GM23248 (cell line): ENCODE results near the gene PLS3. TPM values are rescaled to one million over a fixed set of nuclear protein-coding genes. Genes with fewer than 3 reads are reported as not detected.

Experiments
- DNase-seq: peaks from one replicate; pipeline ENCODE4 v3.0.0-alpha.2; 2015
- H2AFZ ChIP-seq: fragments of 200-600 bp; sonication (generic); 2 replicates; pipeline ENCODE4 v1.6.1; 2016; ENCODE audit warnings: antibody characterized with exemption
- H3F3A ChIP-seq: fragments of 200-600 bp; sonication (generic); 2 replicates; pipeline ENCODE4 v1.6.1; 2016; ENCODE audit warnings: mild to moderate bottlenecking, antibody characterized with exemption, mixed run types; ENCODE audit not compliant: insufficient read depth
- H3K27ac ChIP-seq: fragments of 200-600 bp; sonication (generic); 2 replicates; pipeline ENCODE4 v1.5.1; 2016; ENCODE audit warnings: mild to moderate bottlenecking
- H3K27me3 ChIP-seq: fragments of 200-600 bp; sonication (generic); replicated peaks from 2 replicates; pipeline ENCODE4 v1.6.1; 2016; ENCODE audit warnings: mild to moderate bottlenecking; ENCODE audit not compliant: insufficient read depth
- H3K36me3 ChIP-seq: fragments of 200-600 bp; sonication (generic); 2 replicates; pipeline ENCODE4 v1.6.1; 2016; ENCODE audit warnings: low read depth, mild to moderate bottlenecking
- H3K4me1 ChIP-seq: fragments of 200-600 bp; sonication (generic); 2 replicates; pipeline ENCODE4 v1.6.1; 2016; ENCODE audit warnings: mild to moderate bottlenecking; ENCODE audit not compliant: insufficient read depth
- H3K4me2 ChIP-seq: fragments of 200-600 bp; sonication (generic); one replicate; pipeline ENCODE4 v1.6.1; 2016; ENCODE audit warnings: mild to moderate bottlenecking; ENCODE audit not compliant: unreplicated experiment
- H3K4me3 ChIP-seq: fragments of 200-600 bp; sonication (generic); 2 replicates; pipeline ENCODE4 v1.5.1; 2016; ENCODE audit warnings: mild to moderate bottlenecking
- H3K79me2 ChIP-seq: fragments of 200-600 bp; sonication (generic); 2 replicates; pipeline ENCODE4 v1.6.1; 2016; ENCODE audit warnings: mild to moderate bottlenecking; ENCODE audit not compliant: insufficient read depth
- H3K9ac ChIP-seq: fragments of 200-600 bp; sonication (generic); 2 replicates; pipeline ENCODE4 v1.6.1; 2016; ENCODE audit warnings: mild to moderate bottlenecking
- H3K9me2 ChIP-seq: fragments of 200-600 bp; sonication (generic); 2 replicates; pipeline ENCODE4 v1.6.1; 2016; ENCODE audit warnings: mixed run types, mild to moderate bottlenecking, moderate library complexity; ENCODE audit not compliant: insufficient read depth
- H3K9me3 ChIP-seq: fragments of 200-600 bp; sonication (generic); one replicate; pipeline ENCODE4 v1.6.1; 2017; ENCODE audit warnings: low read depth
- H4K20me1 ChIP-seq: fragments of 200-600 bp; sonication (generic); 2 replicates; pipeline ENCODE4 v1.6.0; 2016; ENCODE audit not compliant: insufficient read depth
- EZH2 ChIP-seq: fragments of 200-600 bp; sonication (generic); IDR thresholded peaks from 2 replicates; pipeline ENCODE4 v1.6.1; 2018; ENCODE audit warnings: antibody characterized with exemption, mild to moderate bottlenecking; ENCODE audit not compliant: insufficient read depth, poor library complexity, severe bottlenecking
- EZH2phosphoT487 ChIP-seq: fragments of 200-600 bp; sonication (generic); IDR thresholded peaks from 2 replicates; pipeline ENCODE4 v1.6.1; 2018; ENCODE audit warnings: antibody characterized with exemption, moderate library complexity, mild to moderate bottlenecking, low read depth; ENCODE audit not compliant: insufficient read depth
- WGBS, 2 experiments: methylation state at CpG; one replicate each; pipeline ENCODE4 v1.1.6; 2015 to 2017; ENCODE audit warnings: low lambda C conversion rate in 2 of 2, low coverage in 1 of 2; ENCODE audit errors: missing lambda C conversion rate in 2 of 2; 5-methylcytosine and 5-hydroxymethylcytosine counted together
- in situ Hi-C: fragments of 300-500 bp; cut with MboI; formaldehyde crosslinking; loops from 2 replicates; pipeline ENCODE4 v1.15.0; 2020
- polyA plus RNA-seq: library from polyadenylated mRNA; unstranded; fragments of >200 nt; fragmentation: Nextera tagmentation; extraction: Ambion mirVana; gene quantifications from 2 replicates; pipeline ENCODE4 v1.2.1, GENCODE V29; 2016
- total RNA-seq: library from RNA; depleted of rRNA; stranded (reverse); fragments of >200 nt; shearing (Covaris generic); gene quantifications from 2 replicates; pipeline ENCODE4 v1.2.3, GENCODE V29; 2014

Gene PLS3
- total and polyA plus RNA-seq, 2 experiments from 2014 or later: 118 to 137 TPM

DNA sequence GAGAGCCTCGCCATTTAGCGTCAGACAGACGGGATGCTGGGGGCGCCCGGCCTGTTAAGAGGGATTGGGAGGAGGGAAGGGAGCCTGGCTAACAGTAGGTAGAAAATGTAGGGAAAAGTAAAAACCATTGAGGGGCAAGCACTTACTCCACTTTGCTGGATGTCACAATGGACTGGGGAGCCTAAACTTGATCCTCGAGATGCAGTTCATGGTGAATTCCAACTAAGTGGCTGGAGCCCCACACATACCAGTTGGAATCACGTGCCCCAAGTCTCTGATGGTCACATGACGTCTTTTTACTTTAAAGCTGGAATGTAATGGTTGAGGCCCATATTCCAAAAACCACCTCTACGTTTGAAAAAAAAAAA, 1.5 kb downstream of the PLS3 start:
- in situ Hi-C loops: loop anchor here (10.0 kb wide), 1 partner anchor 228 kb away; no protein-coding TSS in a partner anchor
- Histone ChIP-seq H3K36me3 (no peaks in the 10 kb centered on the region), H3K4me3 (peak overlapping the region; percentile 85), H3K4me1 (peaks cover 28% of the 10 kb centered on the region), H3K27me3 (no peaks in the 10 kb centered on the region), H3K4me2 (peak overlapping the region; percentile 92), H4K20me1 (no peaks in the 10 kb centered on the region), H3K9me3 (no peaks in the 10 kb centered on the region), H3K9me2 (no peaks in the 10 kb centered on the region), H3K9ac (peak overlapping the region; percentile 93), H2AFZ (peak overlapping the region; percentile 85), H3K27ac (peak overlapping the region; percentile 88), H3K79me2 (peaks cover 61% of the 10 kb centered on the region), H3F3A (peaks cover 19% of the 10 kb centered on the region)
- WGBS, 2 experiments: 0 to 3% methylated on average over 8 to 9 of the region's 9 CpGs
- TF ChIP-seq EZH2 (no peak), EZH2phosphoT487 (no peak)
- DNase-seq: peak; percentile 59

GRCh38 chrX:115563633-115564162, 2.7 kb downstream of the PLS3 start:
- Histone ChIP-seq H2AFZ (no peak overlapping the region), H3K36me3 (no peaks in the 10 kb centered on the region), H3K4me1 (peaks cover 28% of the 10 kb centered on the region), H3K4me3 (peak overlapping the region; percentile 85), H3F3A (peaks cover 19% of the 10 kb centered on the region), H3K9me3 (no peaks in the 10 kb centered on the region), H4K20me1 (no peaks in the 10 kb centered on the region), H3K27ac (peak overlapping the region; percentile 88), H3K4me2 (peak overlapping the region; percentile 92), H3K79me2 (peaks cover 73% of the 10 kb centered on the region), H3K9ac (peak overlapping the region; percentile 93), H3K27me3 (no peaks in the 10 kb centered on the region), H3K9me2 (no peaks in the 10 kb centered on the region)
- TF ChIP-seq EZH2phosphoT487 (no peak), EZH2 (no peak)
- peak; percentile 24 for DNase-seq
- 32 to 33% methylated on average over 4 of the region's 4 CpGs for WGBS, 2 experiments
- in situ Hi-C loops: loop anchor here (10.0 kb wide), 1 partner anchor 229 kb away; no protein-coding TSS in a partner anchor

GRCh38 chrX:115564243-115564642, 3.3 kb downstream of the PLS3 start:
- peak; percentile 42 for DNase-seq
- H3K9ac ChIP-seq: peak overlapping the region; percentile 93; the same call in 1 of the 2 replicates

GRCh38 chrX:115565888-115566287, 4.9 kb downstream of the PLS3 start:
- Histone ChIP-seq H3K79me2 (peaks cover 95% of the 10 kb centered on the region), H3K9ac (no peak overlapping the region), H3K27me3 (no peaks in the 10 kb centered on the region), H3K4me1 (peaks cover 28% of the 10 kb centered on the region), H3K4me2 (no peak overlapping the region), H3K36me3 (no peaks in the 10 kb centered on the region), H3K4me3 (no peak overlapping the region), H3F3A (peaks cover 19% of the 10 kb centered on the region), H2AFZ (no peak overlapping the region), H3K27ac (no peak overlapping the region), H3K9me2 (no peaks in the 10 kb centered on the region), H3K9me3 (no peaks in the 10 kb centered on the region), H4K20me1 (no peaks in the 10 kb centered on the region)
- TF ChIP-seq EZH2 (no peak), EZH2phosphoT487 (no peak)
- no peak for DNase-seq
- in situ Hi-C loops: loop anchor here (10.0 kb wide), 1 partner anchor 231 kb away; no protein-coding TSS in a partner anchor
- WGBS, 2 experiments: 54 to 55% methylated on average over 2 of the region's 2 CpGs

More at GRCh38 chrX:115564243-115564642, 3.3 kb downstream of the PLS3 start:
- Histone ChIP-seq H3F3A (peaks cover 19% of the 10 kb centered on the region), H3K4me1 (peaks cover 28% of the 10 kb centered on the region), H3K27me3 (no peaks in the 10 kb centered on the region), H3K27ac (peak overlapping the region; percentile 88), H3K4me3 (peak overlapping the region; percentile 85; the same call in 1 of the 2 replicates), H3K36me3 (no peaks in the 10 kb centered on the region), H4K20me1 (no peaks in the 10 kb centered on the region), H3K9me3 (no peaks in the 10 kb centered on the region), H3K4me2 (peak overlapping the region; percentile 92), H3K9me2 (no peaks in the 10 kb centered on the region), H2AFZ (no peak overlapping the region), H3K79me2 (peaks cover 79% of the 10 kb centered on the region)
- 4 to 13% methylated on average over 2 of the region's 2 CpGs for WGBS, 2 experiments
- TF ChIP-seq EZH2: no peak
- no peak for TF ChIP-seq EZH2phosphoT487
- in situ Hi-C loops: loop anchor here (10.0 kb wide), 1 partner anchor 229 kb away; no protein-coding TSS in a partner anchor
